GM21515 (cell line): ENCODE data around the gene ADCY9.
"Not testable (repeated sequence)": the region's sequence is repeated elsewhere in the genome, so short reads cannot be mapped to it uniquely, and the experiment has no call there.

Experiments
- ATAC-seq: cut with Tn5 transposase; IDR thresholded peaks from one replicate; pipeline ENCODE4 v1.9.1; 2021; ENCODE audit not compliant: unreplicated experiment

ADCY9 gene

DNA sequence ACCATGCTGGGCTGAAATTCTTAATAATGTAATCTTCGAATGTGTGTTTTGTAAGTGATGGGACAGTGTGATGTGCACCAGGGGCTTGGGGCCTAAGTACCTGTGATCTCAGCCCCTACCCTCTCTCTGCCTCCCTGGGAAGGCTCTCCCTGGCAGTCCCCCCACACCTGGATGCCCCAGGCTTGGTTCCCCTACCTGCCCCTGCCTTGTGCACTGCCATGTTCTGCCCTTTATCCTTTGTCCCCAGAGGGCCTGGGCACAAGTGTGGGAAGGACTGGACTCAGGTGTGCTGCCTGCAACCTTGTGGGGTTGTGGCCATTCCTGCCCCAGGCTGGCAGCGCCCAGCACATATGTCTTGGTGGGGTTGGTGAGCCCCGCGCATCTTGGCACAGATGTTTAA, 180.3 kb downstream of the ADCY9 start:
- no peak for ATAC-seq

DNA sequence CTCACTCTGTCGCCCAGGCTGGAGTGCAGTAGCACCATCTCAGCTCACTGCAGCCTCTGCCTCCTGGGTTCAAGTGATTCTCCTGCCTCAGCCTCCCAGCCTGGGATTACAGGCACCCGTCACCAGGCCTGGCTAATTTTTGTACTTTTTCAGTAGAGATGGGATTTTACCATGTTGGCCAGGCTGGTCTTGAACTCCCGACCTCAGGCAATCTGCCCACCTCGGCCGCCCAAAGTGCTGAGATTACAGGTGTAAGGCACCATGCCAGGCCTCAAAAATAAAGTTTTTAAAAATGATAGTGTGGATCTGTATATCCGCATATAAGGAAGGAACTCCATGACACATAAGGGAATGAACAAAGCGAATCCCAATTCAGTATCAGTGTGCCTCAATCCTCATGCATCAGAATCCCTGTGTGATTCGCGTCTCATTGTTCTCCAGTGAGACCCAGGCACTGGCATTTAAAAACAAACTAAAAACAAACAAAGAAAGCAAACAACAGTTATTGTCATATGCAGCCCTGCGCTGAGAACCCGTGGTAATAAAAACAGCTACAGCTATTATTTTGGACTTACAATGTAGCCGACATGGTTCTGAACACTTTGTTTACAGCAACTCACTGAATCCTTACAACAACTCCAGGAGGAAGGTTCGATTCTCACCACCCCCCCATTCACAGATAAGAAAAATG, 181.6 kb downstream of the ADCY9 start:
- ATAC-seq = no peak

DNA sequence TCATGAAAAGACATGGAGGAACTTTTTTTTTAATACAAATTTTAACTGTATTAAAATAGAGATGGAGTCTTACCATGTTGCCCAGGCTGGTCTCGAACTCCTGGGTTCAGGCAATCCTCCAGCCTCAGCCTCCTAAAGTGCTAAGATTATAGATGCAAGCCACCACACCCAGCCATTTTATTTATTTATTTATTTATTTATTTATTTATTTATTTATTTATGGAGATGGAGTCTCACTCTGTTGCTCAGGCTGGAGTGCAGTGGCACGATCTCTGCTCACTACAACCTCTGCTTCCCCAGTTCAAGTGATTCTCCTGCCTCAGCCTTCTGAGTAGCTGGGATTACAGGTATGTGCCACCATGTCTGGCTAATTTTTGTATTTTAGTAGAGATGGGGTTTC, 189.1 kb downstream of the ADCY9 start:
- ATAC-seq = not testable (repeated sequence)

DNA sequence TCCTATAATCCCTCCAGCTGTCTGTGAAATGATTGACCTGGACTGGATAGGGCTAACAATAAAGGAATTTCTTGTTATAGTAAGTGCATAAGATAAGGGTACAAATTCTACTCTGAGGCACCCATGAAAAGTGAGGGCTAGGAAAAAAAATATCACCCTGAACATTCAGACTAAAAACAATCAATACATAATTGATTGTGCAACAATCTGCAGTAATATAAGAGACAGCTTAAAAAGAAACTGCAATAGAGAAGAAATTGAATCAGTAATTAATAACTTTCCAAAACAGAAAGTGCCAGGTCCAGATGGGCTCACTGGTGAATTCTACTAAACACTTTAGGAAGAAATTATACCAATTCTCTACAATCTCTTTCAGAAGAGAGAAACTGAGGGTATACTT, 191.5 kb downstream of the ADCY9 start:
- ATAC-seq = no peak

DNA sequence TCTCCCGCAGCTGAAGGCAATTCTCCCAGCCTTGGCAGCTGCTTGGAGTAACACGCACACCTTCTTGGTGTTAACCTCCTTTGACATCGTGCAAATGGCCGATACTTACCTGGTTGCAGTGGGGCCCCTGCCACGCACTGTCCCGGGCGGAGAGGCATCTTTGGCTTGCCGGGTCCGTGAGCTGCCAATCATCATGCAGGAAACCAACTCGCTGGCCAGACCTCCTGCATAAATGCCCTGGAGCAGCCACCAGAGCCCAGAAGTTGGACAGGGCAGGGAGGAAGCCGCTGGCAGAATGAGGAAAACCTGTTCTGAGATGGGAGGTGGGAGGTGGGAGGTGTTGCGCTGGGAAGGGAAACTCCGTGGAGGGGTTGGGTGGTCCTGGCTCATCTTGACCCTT, 194.0 kb downstream of the ADCY9 start:
- ATAC-seq = no peak

DNA sequence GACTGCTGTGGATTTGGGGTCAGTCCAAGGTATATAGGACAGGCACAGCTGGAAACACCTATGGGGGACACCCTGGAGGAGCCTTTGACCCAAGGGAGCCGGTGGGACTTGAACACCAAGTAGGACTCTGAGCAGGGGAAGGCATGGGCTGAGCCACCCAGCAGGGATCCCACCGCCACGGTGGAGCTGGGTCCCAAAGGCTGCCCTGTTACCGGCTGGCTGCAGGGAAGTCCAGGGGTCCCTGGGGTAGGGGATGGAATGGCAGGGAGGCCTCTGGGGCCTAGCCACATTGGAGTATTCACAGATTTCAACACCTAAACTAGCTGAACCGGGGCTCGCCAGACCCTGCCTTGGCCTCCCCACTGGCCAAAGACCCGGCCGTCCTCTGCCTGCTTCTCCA, 196.0 kb downstream of the ADCY9 start:
- no peak for ATAC-seq

DNA sequence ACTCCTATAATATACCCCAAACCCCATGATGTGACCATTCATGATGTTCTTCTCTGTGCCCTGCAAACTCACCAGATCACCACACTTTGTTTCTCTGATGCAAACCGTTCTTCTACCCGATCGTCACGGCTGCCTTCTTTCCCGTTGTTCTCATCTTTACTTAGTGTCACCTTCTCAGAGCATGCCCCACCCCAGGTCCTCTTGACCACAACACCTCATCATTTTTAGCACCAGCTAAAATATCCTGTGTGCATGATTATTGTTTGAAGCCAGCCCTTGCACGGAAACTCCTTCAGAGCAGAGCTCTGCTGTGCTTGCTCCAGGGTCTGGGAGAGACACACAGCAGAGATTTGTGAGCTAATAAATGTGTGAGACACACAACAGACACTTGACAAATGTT, 196.8 kb downstream of the ADCY9 start:
- no peak for ATAC-seq

DNA sequence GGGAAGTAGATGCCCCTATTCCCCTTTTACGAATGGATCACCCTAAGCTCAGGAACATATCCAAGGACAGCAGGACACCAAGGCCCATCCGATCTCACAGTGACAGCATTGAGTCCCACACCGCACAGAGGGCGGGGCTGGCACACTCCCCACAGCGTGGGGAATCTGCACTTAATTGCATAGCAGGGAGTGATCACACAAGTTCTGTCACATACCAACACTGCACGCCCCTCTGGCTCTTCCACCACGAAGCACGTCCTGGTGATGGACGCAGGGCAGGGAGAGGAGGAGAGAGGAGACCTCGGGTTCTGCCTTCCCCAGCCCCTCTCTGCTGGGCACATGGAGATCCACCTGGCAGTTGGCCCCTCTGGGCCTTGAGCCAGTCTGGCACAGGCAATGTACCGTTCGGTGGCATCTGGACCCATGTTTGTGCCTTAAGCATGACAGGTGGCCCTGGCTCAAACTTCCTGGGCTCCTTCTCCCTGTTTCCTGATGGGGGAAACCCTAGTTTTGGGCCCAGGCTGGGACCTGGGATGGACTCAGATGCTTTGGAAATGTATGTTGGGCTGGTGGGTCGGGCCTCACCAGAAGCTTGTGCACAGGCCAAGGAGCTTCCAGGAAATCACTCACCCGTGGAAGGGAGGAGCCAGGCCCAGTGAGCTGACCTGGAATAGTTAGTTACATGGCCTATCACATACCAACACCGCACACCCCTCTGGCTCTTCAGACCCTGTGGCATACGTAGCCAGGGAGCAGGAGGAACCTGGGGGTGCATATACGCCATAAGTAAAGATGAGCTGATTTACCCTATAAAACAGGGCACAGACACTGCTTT, 200.6 kb downstream of the ADCY9 start:
- no peak for ATAC-seq

DNA sequence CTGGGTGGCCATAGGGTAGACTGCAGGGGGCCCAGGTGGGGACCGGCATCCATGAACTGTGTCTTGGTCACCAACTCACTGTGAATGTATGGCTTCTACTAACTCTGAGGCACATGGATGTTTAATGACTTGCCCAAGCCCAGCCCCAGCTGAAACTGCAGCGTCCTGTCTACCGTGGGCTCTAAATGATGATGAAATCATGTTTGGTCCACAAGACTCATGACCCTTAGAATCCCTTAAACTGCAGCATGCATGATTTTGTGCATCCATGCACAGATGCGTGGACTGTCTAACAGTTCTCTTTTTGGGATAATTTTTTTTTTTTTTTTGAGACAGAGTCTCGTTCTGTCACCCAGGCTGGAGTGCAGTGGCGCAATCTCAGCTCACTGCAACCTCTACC, 203.3 kb downstream of the ADCY9 start:
- no peak for ATAC-seq
